GM19438 (cell line): ENCODE results near the gene JMJD1C.
"Not testable (repeated sequence)": the region's sequence is repeated elsewhere in the genome, so short reads cannot be mapped to it uniquely, and the experiment has no call there.

Source experiments
- ATAC-seq: cut with Tn5 transposase; IDR thresholded peaks from one replicate; pipeline ENCODE4 v1.9.1; 2021; ENCODE audit warnings: low read depth; ENCODE audit not compliant: unreplicated experiment

JMJD1C gene

DNA sequence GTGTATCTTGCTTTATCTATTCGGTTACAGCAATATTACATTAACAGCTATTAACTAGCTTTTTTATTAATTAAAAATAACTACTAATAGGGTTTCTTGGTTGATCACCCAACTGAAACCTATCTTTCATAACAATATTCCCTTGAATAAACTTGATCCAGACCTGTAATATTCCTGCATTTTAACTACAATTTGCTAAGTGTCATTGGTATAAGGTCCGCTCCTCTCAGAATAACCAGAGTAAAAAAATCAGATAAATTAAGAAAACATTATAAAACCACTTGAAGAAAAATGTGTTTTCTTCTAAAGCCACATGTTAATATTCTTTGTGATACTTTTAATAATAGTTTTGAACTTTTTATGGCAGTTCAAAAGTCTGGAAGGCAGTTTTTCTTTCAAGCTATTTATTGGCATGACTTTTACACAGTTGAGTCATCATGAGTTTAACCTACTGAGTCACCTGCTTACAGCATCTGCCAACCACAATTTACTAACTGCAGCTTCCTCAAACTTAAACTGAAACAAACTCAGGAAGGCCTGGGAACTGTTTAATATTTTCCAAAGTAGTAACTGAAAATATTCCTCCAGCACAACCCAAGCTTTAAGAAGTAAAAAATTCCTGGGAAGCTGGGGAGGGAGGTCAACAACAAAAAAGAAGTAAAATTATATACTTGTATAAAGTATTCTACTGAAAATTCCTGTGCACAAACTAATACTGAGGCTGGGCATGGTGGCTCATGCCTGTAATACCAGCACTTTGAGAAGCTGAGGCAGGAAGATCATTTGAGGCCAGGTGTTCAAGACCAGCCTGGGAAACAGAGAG is 229.5 kb downstream of the JMJD1C start:
- peak; percentile 88 for ATAC-seq

DNA sequence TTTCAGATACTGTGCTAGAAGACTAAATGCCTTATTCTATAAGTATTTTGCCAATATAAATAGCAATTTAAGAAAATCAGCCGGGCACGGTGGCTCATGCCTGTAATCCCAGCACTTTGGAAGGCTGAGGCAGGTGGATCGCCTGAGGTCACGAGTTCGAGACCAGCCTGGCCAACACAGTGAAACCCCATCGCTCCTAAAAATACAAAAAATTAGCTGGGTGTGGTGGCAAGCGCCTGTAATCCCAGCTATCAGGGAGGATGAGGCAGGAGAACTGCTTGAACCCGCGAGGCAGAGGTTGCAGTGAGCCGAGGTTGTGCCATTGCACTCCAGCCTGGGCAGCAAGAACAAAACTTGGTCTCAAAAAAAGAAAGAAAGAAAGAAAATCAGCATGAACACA is 230.6 kb downstream of the JMJD1C start:
- ATAC-seq = not testable (repeated sequence)

DNA sequence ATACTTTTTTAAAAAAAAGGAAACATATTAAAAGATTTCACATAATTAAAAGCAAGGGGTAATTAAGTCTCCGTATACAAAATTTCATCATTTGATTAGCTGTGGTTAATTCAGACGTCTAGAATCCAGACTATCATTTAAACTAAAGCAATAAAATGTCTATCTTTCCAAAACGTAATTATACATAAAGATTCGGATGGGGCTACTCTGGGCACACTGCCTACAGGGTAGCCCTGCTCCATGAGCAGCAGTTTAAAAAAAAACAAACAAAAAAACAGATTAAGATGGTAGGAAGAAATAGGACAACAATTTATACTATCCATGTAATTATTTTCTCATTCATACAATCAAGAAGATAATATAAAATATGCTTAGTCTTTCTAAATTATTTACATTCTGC is 236.6 kb downstream of the JMJD1C start:
- no peak for ATAC-seq

DNA sequence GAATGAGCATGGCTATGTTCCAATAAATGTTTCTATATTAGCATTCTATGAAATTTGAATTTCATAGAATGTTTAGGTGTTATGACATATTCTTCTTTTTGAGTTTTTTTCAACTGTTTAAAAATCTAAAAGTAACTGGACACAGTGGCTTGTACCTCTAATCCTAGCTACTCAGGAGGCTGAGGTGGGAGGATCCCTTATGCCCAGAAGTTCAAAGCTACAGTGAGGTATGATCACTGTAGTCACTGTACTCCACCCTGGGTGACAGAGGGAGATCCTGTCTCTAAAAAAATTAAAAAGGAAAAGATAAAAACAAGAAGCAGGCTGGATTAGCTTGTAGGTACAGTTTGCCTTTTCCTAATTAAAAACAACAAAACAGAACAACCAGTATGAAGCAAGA is 237.5 kb downstream of the JMJD1C start:
- no peak for ATAC-seq

DNA sequence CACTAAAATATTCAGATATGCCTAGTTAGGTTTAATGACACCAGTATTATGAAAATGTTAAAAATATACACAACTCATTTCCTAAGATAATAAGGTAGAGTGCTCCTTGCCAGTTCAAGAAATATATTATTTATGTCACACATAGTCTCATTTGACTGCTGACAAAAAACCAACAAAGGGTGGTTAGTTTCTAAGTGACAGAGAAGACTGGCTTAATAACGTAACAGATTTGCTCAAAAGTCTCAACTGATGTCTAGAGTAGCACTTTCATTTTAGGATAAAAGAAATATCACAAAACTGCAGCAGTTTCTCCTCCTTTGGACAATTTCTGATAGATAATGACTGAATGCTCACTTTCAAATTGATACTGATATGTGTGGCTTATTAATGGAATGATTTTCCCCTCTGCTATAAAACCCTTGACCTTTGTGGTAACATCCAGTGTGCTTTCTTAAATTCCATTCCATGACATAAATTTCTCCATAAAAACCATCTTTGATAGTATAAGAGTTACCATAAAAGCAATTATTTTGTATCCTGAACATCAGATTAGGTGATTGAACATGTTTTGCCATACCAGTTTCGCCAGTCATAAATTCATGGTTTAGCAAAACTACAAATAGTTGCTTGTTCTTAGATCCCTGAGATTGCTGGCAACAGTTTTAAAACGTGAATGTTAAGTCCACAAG is 238.4 kb downstream of the JMJD1C start:
- no peak for ATAC-seq

DNA sequence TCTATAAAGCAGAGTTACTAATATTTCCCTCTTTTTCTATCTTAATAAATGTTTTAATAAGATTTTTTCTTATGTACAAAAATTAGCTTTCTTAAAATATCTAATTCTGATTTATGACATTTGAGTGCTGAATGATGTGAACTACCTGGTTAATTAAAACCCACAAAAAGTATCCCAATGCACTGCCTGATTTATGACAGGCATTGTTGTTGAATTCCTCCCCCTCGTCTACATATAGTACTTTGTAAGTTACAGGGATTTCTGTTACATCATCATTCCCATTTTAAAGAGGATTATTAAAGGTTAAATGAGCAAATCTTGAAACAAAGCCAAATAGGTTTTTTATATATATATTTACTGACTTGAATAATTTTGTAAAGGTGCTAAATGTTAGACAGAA is 241.5 kb downstream of the JMJD1C start:
- ATAC-seq = no peak

DNA sequence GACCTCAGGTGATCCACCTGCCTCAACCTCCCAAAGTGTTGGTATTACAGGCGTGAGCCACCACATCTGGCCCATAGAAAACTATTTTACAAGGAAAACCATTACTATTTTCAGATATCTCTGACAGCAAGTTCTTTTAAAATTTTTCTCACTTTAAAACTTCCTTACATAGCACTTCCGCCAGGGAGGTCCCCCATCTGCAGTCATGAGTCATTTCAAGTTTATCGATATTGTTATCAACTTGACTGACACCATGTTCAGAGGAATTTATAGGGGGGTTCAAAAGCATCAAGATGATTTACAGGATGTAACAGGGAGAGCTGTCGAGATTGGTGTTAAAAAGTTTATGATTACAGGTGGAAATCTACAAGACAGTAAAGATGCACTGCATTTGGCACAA is 243.8 kb downstream of the JMJD1C start:
- no peak for ATAC-seq

DNA sequence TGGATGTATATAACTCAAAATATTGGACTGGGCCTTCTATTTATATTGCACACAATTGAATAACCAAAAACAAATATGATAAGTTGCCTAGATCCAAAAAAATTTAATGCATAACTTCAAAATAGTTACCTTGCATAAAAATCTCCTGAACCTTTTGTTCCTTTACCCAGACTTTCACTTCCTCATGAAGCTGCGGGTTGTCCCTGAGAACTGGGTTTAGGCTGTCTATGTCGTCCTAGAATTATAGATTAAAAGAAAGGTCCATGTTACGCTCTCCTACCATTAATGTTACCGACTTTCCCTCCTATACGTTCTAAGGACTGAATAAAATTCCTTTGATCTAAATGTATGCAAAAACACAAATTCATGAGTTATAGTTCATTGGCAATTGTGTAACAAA is 246.0 kb downstream of the JMJD1C start:
- ATAC-seq = no peak

DNA sequence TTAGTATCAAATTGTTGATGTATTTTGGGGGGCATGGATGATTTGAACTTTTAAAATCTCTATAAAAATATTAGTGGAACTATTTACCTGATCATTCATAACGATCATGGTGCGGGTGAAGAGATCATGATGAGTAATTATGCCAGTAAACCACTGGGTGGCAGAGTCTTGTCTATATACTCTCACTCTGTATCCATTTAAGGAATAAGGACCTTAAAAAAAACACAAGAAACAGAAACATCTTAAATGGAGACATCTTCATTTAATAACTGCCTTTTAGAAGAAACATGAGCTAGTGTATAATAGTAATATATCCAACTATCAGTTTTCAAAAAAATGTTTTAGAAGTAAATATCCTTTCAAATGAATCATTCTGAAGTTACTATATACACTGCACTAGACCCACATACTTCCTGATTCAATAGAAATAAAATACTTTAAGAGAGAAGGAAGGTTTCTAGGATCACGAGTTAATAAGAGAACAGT is 248.6 kb downstream of the JMJD1C start:
- ATAC-seq = peak; percentile 69

DNA sequence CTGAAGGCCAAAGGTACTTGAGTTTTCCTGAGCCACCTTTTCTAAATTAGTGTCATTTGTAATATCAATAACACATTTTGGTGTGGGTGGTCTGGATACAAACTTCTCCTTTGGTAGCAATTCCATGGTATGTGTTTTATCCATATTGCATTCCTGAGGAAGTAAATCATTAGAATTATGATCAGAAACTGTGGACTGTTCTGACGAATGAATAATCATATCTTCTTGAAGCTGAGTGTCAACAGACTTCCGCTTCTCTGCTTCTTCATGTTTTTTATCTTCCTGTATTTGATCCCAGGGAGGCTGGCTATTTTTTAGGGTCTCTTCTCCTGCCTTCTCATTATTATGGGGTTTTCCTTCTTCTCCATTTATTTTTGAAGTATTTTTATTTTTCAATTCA is 251.2 kb downstream of the JMJD1C start:
- ATAC-seq = no peak

DNA sequence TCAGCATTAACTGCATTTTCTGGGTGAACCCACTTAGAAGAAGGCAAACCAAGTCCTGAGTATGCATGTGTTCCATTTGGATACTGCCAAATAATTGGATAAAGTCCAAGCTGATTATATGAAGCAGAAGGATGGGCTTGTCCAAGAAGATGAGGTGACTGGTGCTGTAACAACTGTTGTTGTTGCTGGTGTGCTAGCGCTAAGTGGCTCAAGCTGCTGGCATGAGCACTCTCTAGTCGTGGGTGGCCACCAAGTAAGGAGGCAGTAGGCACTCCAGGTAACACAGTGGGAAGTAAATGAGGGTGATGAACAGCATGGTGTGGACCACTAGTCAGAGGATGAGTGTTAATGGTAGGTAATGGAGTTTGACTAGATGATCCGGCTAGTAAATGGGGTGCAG is 252.3 kb downstream of the JMJD1C start:
- ATAC-seq = no peak

DNA sequence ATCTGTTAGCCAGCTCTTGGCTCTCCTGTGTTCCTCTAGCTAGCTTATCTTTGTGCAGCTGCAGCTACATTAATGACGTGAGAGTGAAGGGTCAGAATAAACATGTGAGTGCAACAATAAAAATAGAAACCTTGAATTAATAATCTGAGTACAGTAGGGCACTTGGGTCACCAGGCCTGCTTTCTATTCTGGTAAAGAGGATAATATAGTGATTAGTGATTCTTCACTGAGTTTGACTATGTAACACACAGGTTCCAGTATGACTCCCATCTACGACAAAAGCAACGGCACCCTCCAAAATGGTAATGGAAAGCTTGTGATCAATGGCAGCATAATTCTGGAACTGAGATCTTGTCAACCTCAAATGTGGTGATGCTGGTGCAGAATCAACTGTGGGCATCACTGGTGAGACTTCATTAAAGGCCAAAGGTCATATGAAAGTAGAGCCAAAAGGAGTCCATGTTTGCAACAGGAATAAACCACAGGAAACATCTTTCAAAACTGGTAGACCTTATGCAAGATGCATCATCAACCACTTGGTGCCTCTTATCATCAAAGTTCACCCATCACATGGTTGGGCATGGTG is 255.1 kb downstream of the JMJD1C start:
- no peak for ATAC-seq

DNA sequence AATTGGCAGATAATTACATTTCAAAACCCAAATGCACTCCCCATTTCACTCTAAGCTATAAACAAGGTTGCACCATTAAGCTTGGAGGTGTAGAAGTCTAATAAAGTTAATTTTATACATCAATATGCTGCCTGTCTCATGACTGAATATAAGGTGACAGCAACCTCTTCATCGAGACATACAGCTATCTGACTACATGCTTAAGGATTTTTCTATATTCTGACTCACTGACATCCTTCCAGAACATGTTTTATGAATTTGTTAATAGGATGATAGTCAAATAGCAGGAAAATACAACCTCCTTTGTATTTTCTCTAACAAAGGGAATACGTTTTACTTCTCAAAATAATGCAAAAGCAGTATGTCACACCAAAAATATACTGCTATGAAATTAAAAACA is 256.1 kb downstream of the JMJD1C start:
- no peak for ATAC-seq

DNA sequence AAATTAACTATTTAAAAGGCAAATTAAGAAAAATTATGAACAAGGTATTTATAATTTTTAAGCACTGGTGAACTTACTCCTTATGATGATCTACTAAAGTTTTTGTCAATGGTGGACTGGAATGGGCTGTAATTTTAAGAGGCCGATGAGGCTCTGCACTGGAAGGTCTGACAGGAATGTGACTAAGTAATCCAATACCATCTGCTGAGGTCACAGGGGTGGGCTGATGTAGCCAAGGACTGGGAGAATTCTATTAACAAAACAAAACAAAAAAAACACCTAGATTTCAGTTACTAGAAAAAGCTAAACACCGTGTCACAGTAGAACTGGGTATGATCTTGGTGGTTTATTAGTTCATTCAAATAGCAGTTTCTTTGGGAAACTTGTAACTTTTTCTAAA is 256.8 kb downstream of the JMJD1C start:
- ATAC-seq = no peak

DNA sequence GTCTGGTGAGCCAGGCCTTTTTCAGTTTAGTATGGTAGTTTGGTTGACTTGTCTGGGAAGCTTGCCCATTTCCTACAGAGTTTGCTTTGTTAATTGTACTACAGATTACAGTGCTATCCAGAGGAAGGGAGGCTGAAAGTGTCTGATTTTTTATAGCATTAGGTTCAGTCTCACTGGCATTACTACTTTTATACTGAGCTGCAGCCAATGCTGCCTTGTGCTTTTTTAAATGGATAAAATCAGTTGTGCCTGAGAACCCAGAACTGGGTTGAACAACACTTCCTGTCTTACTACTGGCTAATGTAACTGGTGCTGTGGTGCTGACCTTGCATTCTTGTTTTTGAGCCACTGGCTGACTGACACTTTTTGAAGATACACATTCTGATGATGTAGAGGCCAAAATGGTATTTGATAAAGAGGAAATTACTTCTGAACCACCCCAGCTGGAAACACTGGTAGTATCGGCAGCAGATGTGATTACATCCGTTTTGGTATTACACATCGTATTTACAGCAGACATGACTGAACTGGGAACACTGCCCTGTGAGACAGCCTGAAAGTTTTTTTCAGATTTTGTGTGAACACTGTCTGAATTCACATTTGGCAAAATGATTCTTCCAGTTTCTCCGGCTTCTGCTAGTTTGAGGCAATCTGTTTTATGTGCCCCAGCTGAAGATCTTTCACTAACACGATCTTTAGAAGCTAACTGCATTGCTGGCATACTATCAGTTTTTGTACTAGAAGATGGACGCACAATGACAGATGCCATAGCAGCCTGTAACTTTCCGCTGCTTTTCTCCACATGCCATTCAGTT is 258.6 kb downstream of the JMJD1C start:
- no peak for ATAC-seq

DNA sequence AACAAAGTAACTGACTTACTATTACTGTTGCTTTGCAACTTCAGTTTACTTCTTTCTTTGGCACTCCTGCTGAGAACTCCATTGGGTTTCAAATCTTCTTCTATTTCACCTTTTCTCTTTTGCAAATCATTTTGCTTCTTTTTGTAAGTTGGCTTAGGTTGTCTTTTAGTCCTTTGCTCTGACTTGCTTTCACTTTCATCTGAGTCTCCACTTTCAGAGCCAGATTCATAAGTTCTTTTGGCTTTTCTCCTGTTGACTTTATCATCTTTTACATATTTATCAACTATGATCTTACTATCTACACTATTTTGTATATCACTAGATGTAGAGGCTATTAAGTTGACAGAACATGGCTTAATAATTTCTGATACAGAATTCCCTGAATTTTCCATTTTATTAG is 259.2 kb downstream of the JMJD1C start:
- ATAC-seq = no peak

DNA sequence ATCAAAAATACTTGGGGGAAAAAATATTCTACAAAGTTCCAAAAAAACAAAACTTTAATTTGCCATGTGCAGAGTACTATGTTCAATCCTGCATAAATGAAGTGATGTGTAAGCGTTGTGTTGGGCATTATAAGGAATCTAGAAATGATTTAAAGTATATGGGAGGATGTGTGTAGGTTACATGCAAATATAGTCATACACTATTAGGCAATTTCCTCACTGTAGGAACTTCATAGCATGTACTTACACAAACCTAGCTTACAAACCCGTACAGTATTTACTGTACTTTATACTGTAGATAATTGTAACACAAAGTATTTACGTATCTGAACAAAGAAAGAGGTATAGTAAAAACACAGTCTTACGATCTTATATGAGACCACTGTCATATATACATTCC is 260.4 kb downstream of the JMJD1C start:
- ATAC-seq = peak; percentile 17

DNA sequence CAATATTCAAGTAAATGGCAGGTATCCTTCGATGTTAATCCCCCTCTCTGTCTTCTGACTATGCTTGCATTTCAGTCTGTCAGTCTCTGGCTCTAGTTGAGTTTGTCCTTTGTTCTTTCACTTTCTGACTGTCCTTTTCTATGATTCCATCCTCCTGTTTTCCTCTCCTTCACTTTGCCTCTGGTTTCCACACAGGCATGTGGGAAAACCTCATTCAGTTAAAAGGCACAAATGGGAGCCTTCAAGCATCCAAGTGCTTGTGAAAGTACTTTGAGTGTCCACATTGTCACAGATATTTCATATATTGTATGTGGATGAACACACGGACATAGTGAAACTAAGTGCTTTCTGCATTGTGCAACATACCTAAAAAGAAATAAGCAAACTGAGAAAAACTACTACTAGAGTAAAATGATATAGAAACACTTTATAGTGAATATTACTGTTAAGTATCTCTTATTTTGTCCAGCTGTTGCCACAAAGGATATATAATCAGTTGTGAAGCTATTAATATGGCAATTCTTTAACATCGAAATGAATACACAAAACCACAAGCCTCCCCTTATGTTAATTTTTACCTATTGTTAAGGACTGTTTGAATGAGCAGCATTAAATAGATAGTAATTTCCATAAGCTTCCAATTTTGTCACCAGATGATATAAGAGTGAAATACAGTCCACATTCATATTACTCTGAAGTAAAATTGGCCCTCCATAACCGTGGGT is 260.9 kb downstream of the JMJD1C start:
- ATAC-seq = peak; percentile 45

DNA sequence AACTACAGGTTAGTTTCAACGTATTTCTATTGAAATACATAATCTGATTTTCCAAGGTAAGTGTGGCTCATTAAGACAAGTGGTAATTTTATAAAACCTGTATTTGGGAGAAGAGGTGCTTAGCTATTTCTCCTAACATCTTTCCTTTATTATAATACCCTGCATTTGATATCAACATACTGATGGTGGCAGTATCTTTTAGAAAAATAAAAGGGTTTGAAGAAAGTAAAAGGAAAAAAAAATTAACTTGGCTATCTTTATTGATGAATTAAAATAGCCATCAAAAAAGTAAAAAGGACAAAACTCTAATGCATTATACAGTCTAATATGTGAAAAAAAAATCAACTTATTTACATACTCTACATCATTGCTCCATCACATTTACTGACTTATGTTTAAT is 264.7 kb downstream of the JMJD1C start:
- ATAC-seq = no peak

DNA sequence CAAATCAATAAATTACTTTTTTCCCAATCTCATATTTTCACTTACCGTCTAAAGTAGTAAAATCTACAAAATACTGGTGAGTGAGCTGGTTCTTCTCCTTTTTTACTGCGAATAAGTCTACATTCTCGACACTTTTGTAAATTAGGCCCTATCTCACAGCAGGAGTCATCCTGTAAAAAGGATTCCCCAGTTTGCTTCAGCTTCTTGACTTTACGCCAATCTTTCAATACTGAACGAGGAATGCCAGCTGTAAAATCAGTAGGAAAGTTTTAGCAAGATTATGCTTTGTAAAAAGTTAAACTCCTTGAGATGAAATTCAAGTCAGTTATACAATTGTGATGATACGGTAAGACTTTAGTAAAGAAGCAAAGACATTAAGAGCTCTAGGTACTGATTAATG is 265.3 kb downstream of the JMJD1C start:
- no peak for ATAC-seq
